Activated CD8-positive, alpha-beta T cell treated with anti-CD3 and anti-CD28 coated beads for 36 hours (primary cell): ENCODE data around the gene FBXO3. TPM values are rescaled to one million over a fixed set of nuclear protein-coding genes. Genes with fewer than 3 reads are reported as not detected.
A peak's percentile ranks its signal among the peaks of the same experiment; 100 is the strongest.

Experiments
- ATAC-seq: fragments of 200-7000 bp; cut with Tn5 transposase; one replicate; pipeline ENCODE4 v1.10.0; 2021; ENCODE audit warnings: mild to moderate bottlenecking, moderate library complexity
- CTCF ChIA-PET: fragments of 350-600 bp; sonication (Branson Sonifier 250); formaldehyde crosslinking; loops from one replicate; lab custom pipeline; 2021; ENCODE audit warnings: antibody characterized with exemption; lab: Charles Lee
- POLR2A ChIA-PET: fragments of 350-600 bp; sonication (Branson Sonifier 250); formaldehyde crosslinking; loops from one replicate; lab custom pipeline; 2021; ENCODE audit warnings: antibody characterized with exemption; lab: Charles Lee
- DNase-seq: peaks from one replicate; pipeline ENCODE4 v3.0.0-alpha.2; 2020
- H3K27ac Mint-ChIP-seq: one replicate; pipeline ENCODE4 v1.8.0; 2021; ENCODE audit warnings: mild to moderate bottlenecking, mixed read lengths
- H3K27me3 Mint-ChIP-seq: one replicate; pipeline ENCODE4 v1.8.0; 2021; ENCODE audit warnings: mixed read lengths
- H3K36me3 Mint-ChIP-seq: one replicate; pipeline ENCODE4 v1.8.0; 2021; ENCODE audit warnings: low read depth, mixed read lengths
- H3K4me1 Mint-ChIP-seq: one replicate; pipeline ENCODE4 v1.8.0; 2021; ENCODE audit warnings: low read depth, mixed read lengths
- H3K4me3 Mint-ChIP-seq: one replicate; pipeline ENCODE4 v1.8.0; 2021; ENCODE audit warnings: mild to moderate bottlenecking, moderate library complexity, mixed read lengths
- H3K9me3 Mint-ChIP-seq: one replicate; pipeline ENCODE4 v1.8.0; 2021; ENCODE audit warnings: mixed read lengths
- CTCF ChIP-seq: fragments of 200-600 bp; IDR thresholded peaks from one replicate; pipeline ENCODE4 v1.8.0; 2022; ENCODE audit warnings: antibody characterized with exemption, mild to moderate bottlenecking
- intact Hi-C: fragments of 100-400 bp; cut with micrococcal nuclease; formaldehyde crosslinking; loops from one replicate; pipeline ENCODE4 v1.10.0; 2022
- total RNA-seq, 2 experiments: library from RNA; stranded (reverse); gene quantifications; one replicate each; pipeline ENCODE4 v1.2.3, GENCODE V29; 2021

FBXO3 gene
- total RNA-seq, 2 experiments from 2014 or later: 9.0 to 11.5 TPM

DNA sequence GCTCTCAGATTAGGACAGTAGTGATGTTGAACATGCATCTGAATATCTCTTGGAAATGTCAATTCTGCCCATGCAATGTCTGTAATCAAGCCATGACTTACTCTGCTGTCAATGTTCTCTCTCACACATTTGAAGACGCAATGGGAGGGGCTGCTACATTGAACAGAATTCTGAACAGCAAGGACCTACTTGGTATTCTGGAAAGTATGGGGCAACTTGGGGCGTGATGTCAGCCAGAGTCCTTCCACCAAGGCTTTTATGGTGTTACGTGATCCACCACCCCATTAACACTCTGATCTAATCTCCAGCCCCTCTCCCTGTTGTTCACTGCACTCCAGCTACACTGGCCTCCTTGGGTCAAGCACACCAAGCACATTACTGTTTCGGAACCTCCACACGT lies 31.0 kb downstream of the FBXO3 start:
- no peaks in the 10 kb centered on the region for H3K4me1 Mint-ChIP-seq
- no peaks in the 10 kb centered on the region for H3K27me3 Mint-ChIP-seq
- no peak overlapping the region for H3K4me3 Mint-ChIP-seq
- DNase-seq: no peak
- CTCF ChIA-PET: interaction anchor here (1.0 to 3.7 kb wide), 12 partner anchors 8 to 390 kb away, joined by 3 to 108 read pairs (median 6); partner anchors contain the start of gene C11orf91
- H3K27ac Mint-ChIP-seq: no peak overlapping the region
- ATAC-seq: no peak
- POLR2A ChIA-PET: no interaction called here
- no peaks in the 10 kb centered on the region for H3K9me3 Mint-ChIP-seq
- intact Hi-C loops: loop anchor here (2.0 to 10.0 kb wide), 2 partner anchors 26 to 378 kb away; no protein-coding TSS in a partner anchor
- peaks cover 6% of the 10 kb centered on the region for H3K36me3 Mint-ChIP-seq
- TF ChIP-seq CTCF: no peak

DNA sequence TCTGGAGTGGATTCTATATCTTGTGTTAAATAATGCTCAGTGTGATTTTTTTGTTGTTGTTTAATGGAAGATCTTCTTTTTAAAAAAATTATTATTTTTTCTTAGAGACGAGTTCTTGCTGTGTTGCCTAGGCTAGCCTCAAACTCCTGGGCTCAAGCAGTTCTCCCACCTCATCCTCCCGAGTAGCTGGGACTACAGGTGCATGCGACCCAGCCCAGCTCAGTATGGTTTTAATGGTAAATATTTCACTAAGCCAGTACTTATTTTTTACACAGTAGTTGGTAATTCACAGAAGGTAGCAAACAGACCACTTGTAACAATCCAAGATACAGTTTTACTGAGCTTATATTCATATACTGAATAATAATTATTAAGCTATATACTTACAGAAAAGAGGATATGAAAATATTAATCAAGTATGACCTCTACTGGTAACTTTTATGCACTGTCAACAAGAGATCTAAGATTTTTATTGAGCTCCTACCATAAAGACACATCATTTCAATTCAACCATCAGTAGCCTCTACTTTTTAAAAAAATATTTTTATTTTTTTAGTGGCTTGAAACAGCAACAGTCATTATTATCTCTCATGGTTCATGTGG lies 32.0 kb downstream of the FBXO3 start:
- Mint-ChIP-seq H3K36me3 (peaks cover 4% of the 10 kb centered on the region), H3K9me3 (no peaks in the 10 kb centered on the region), H3K27ac (no peak overlapping the region), H3K4me3 (no peak overlapping the region), H3K4me1 (no peaks in the 10 kb centered on the region), H3K27me3 (no peaks in the 10 kb centered on the region)
- intact Hi-C loops: loop anchor here (2.0 to 10.0 kb wide), 2 partner anchors 26 to 378 kb away; no protein-coding TSS in a partner anchor
- ChIA-PET POLR2A (no interaction called here), CTCF (interaction anchor here (0.9 to 3.7 kb wide), 30 partner anchors 9 to 389 kb away, joined by 3 to 108 read pairs (median 4); partner anchors contain the start of gene C11orf91)
- ATAC-seq: peak; percentile 42
- TF ChIP-seq CTCF: peak; percentile 53
- no peak for DNase-seq

DNA sequence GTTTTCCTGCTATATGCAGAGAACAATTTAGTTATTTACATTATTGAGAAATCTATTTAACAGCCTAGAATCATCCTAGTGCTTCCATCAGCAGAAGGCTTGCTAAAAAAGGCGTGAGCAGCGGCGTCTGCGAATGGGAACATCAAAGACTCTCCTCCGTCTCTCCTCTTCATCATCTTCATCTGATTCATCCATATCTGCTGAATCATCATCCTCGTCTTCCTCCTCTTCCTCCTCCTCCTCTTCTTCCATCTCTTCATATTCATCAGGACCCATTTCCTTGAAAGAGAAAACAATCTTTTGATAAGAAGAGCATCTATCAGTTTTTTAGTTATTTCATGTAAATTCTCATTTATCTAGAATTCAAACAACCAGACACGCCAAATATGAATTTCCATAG lies 32.5 kb downstream of the FBXO3 start:
- DNase-seq: no peak
- Mint-ChIP-seq H3K27me3 (no peaks in the 10 kb centered on the region), H3K36me3 (peaks cover 2% of the 10 kb centered on the region), H3K9me3 (no peaks in the 10 kb centered on the region), H3K4me3 (no peak overlapping the region), H3K27ac (no peak overlapping the region), H3K4me1 (peaks cover 2% of the 10 kb centered on the region)
- no peak for TF ChIP-seq CTCF
- ChIA-PET CTCF (interaction anchor here (0.9 to 3.7 kb wide), 26 partner anchors 8 to 388 kb away, joined by 3 to 108 read pairs (median 4); partner anchors contain the start of gene C11orf91), POLR2A (no interaction called here)
- intact Hi-C loops: loop anchor here (2.0 to 10.0 kb wide), 2 partner anchors 25 to 377 kb away; no protein-coding TSS in a partner anchor
- no peak for ATAC-seq

- H3K4me3 Mint-ChIP-seq: no peak overlapping the region
- H3K36me3 Mint-ChIP-seq: peaks cover 7% of the 10 kb centered on the region
- no peaks in the 10 kb centered on the region for H3K9me3 Mint-ChIP-seq
- peaks cover 3% of the 10 kb centered on the region for H3K27me3 Mint-ChIP-seq
- ChIA-PET CTCF (interaction anchor here (0.7 to 1.1 kb wide), 3 partner anchors 21 to 45 kb away, joined by 3 to 5 read pairs (median 3); no protein-coding TSS in a partner anchor), POLR2A (interaction anchor here (1.0 to 1.5 kb wide), 2 partner anchors 13 to 16 kb away, joined by 3 read pairs; no protein-coding TSS in a partner anchor)
- no peak for DNase-seq
- peaks cover 25% of the 10 kb centered on the region for H3K4me1 Mint-ChIP-seq
- ATAC-seq: no peak
- no peak overlapping the region for H3K27ac Mint-ChIP-seq
- TF ChIP-seq CTCF: no peak
- intact Hi-C loops: no loop called here
These were observed 36.9 kb downstream of the FBXO3 start for GRCh38 chr11:33737362-33737821.
